K562 (cell line): ENCODE results near the gene ORMDL2. TPM values are rescaled to one million over a fixed set of nuclear protein-coding genes. Genes with fewer than 3 reads are reported as not detected.

ENCODE experiments used
- BACH1 ChIP-seq: fragments of 200-800 bp; sonication (Bioruptor generic); IDR thresholded peaks from 2 replicates; pipeline ENCODE4 v1.6.1; 2016; ENCODE audit warnings: missing genetic modification characterization, missing compliant biosample characterization
- ELF4 ChIP-seq: fragments of 450-650 bp; formaldehyde crosslinking; IDR thresholded peaks from 2 replicates; pipeline ENCODE4 v1.4.0; 2022; ENCODE audit warnings: missing genetic modification characterization
- FOSL1 ChIP-seq: fragments of 200-800 bp; sonication (Bioruptor generic); conservative IDR thresholded peaks from 2 replicates; pipeline ENCODE4 v1.6.1; 2016; ENCODE audit warnings: missing genetic modification characterization, missing compliant biosample characterization
- HEY1 ChIP-seq: fragments of 250-450 bp; sonication (Bioruptor Pico); IDR thresholded peaks from 2 replicates; pipeline ENCODE4 v1.5.0; 2020; ENCODE audit warnings: mild to moderate bottlenecking, moderate library complexity, borderline replicate concordance
- MIER1 ChIP-seq: fragments of 450-650 bp; IDR thresholded peaks from 2 replicates; pipeline ENCODE4 v1.6.1; 2016; ENCODE audit warnings: antibody characterized with exemption, mild to moderate bottlenecking, low read depth
- MYBL2 ChIP-seq, 2 experiments: fragments of 450-650 bp in 1 of 2; sonication (generic) in 1 of 2; formaldehyde crosslinking in 1 of 2; IDR thresholded peaks; 2 replicates each; pipeline versions ENCODE4 v1.6.1 to v1.8.1; 2017 to 2022; ENCODE audit warnings: borderline replicate concordance in 1 of 2, inconsistent platforms in 1 of 2, low read depth in 1 of 2, mild to moderate bottlenecking in 1 of 2, missing genetic modification reagents in 1 of 2, moderate library complexity in 1 of 2
- NR2C1 ChIP-seq, 2 experiments: fragments of 450-650 bp; IDR thresholded peaks; 2 replicates each; pipeline ENCODE4 v1.6.1; 2017; ENCODE audit warnings: mild to moderate bottlenecking in 2 of 2, antibody characterized with exemption in 1 of 2, inconsistent platforms in 1 of 2, missing compliant biosample characterization in 1 of 2, missing genetic modification characterization in 1 of 2
- RBM22 ChIP-seq: fragments of 200-400 bp; formaldehyde crosslinking; IDR thresholded peaks from 2 replicates; pipeline ENCODE4 v1.6.1; 2018; ENCODE audit warnings: low read length, low read depth; ENCODE audit not compliant: poor library complexity, severe bottlenecking
- SMARCC2 ChIP-seq: fragments of 450-650 bp; IDR thresholded peaks from 2 replicates; pipeline ENCODE4 v1.6.1; 2017; ENCODE audit warnings: antibody characterized with exemption, moderate library complexity, mild to moderate bottlenecking, low read depth
- SP1 ChIP-seq: sonication (generic); formaldehyde crosslinking; IDR thresholded peaks from 2 replicates; pipeline ENCODE4 v1.8.1; 2022; ENCODE audit warnings: mild to moderate bottlenecking, missing genetic modification reagents
- ZBTB1 ChIP-seq: sonication (generic); formaldehyde crosslinking; IDR thresholded peaks from 2 replicates; pipeline ENCODE4 v1.8.1; 2023; ENCODE audit warnings: missing genetic modification reagents, low read depth, mild to moderate bottlenecking, borderline replicate concordance
- ZKSCAN8 ChIP-seq: fragments of 200-800 bp; sonication (Bioruptor generic); IDR thresholded peaks from 2 replicates; pipeline ENCODE4 v1.6.1; 2016; ENCODE audit warnings: missing genetic modification characterization, missing compliant biosample characterization
- ZNF224 ChIP-seq: sonication (generic); formaldehyde crosslinking; IDR thresholded peaks from 2 replicates; pipeline ENCODE4 v1.8.0; 2022; ENCODE audit warnings: mild to moderate bottlenecking, missing genetic modification reagents
- polyA plus RNA-seq, 8 experiments: library from polyadenylated mRNA; depleted of rRNA in 4 of 8; stranded (reverse) in 5 of 8; unstranded in 3 of 8; fragments of >200 nt; fragmentation: Nextera tagmentation in 2 of 8; fragmentation: Illumina TruSeq in 1 of 8; extraction: Ambion mirVana in 2 of 8; extraction: Trizol in 1 of 8; gene quantifications; 2 replicates each; pipeline versions ENCODE4 v1.2.1 to v1.2.3, GENCODE V29; 2011 to 2014; ENCODE audit warnings: inconsistent platforms in 1 of 8, missing spikeins in 1 of 8
- total RNA-seq, 7 experiments: library from RNA; depleted of rRNA in 6 of 7; stranded (reverse); fragments of >200 nt in 6 of 7; fragmentation: Illumina TruSeq in 2 of 7; extraction: Trizol in 2 of 7; gene quantifications; 2 replicates each; pipeline versions ENCODE4 v1.2.1 to v1.2.3, GENCODE V29; 2011 to 2021; ENCODE audit warnings: low replicate concordance in 1 of 7
- TF ChIP-seq, protein P1 (sequence below): fragments of 200-800 bp; sonication (Bioruptor generic); IDR thresholded peaks from 2 replicates; pipeline ENCODE4 v1.6.1; 2017; ENCODE audit warnings: missing genetic modification characterization, missing compliant biosample characterization
- TF ChIP-seq, protein P2 (sequence below): sonication (generic); formaldehyde crosslinking; IDR thresholded peaks from 2 replicates; pipeline ENCODE4 v1.8.1; 2022; ENCODE audit warnings: missing genetic modification reagents
- TF ChIP-seq, protein P3 (sequence below): sonication (generic); formaldehyde crosslinking; IDR thresholded peaks from 2 replicates; pipeline ENCODE4 v1.8.0; 2022; ENCODE audit warnings: missing genetic modification reagents, mild to moderate bottlenecking, moderate library complexity, borderline replicate concordance
- TF ChIP-seq, protein P4 (sequence below), 2 experiments: fragments of 450-650 bp; IDR thresholded peaks; 2 replicates each; pipeline ENCODE4 v1.6.1; 2016
- TF ChIP-seq, protein P5 (sequence below): fragments of 450-650 bp; formaldehyde crosslinking; IDR thresholded peaks from 2 replicates; pipeline ENCODE4 v1.4.0; 2020; ENCODE audit warnings: mild to moderate bottlenecking, moderate library complexity

Gene ORMDL2
- total and polyA plus RNA-seq, 9 of the 15 experiments (the other 6 are each of a cell fraction or from before 2014, with no cell fraction given), result 9.9 to 113 (median 34.4) TPM

- TF ChIP-seq, protein P1, sequence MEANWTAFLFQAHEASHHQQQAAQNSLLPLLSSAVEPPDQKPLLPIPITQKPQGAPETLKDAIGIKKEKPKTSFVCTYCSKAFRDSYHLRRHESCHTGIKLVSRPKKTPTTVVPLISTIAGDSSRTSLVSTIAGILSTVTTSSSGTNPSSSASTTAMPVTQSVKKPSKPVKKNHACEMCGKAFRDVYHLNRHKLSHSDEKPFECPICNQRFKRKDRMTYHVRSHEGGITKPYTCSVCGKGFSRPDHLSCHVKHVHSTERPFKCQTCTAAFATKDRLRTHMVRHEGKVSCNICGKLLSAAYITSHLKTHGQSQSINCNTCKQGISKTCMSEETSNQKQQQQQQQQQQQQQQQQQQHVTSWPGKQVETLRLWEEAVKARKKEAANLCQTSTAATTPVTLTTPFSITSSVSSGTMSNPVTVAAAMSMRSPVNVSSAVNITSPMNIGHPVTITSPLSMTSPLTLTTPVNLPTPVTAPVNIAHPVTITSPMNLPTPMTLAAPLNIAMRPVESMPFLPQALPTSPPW, result peak; percentile 31
- TF ChIP-seq ZBTB1 (CRISPR knock-in tag) (no peak), RBM22 (no peak), ELF4 (CRISPR knock-in tag) (no peak), MYBL2 (IDR thresholded peaks at IDR 0.05; ENCODE audit: low read depth) (no peak), MYBL2 (CRISPR knock-in tag; IDR thresholded peaks at IDR 0.05; ENCODE audit: borderline replicate concordance) (no peak), BACH1 (tag) (0 out of 2 replicates have a peak, but pooled peaks have one; percentile 27), NR2C1 (IDR thresholded peaks at IDR 0.05) (no peak), NR2C1 (tag; IDR thresholded peaks at IDR 0.05) (peak; percentile 43; the same call in 1 of the 2 replicates), SMARCC2 (no peak), ZNF224 (CRISPR knock-in tag) (no peak), HEY1 (CRISPR knock-in tag) (no peak), SP1 (CRISPR knock-in tag) (0 out of 2 replicates have a peak, but pooled peaks have one; percentile 44), ZKSCAN8 (no peak), FOSL1 (tag) (peak; percentile 76), MIER1 (no peak)
- TF ChIP-seq, protein P2, sequence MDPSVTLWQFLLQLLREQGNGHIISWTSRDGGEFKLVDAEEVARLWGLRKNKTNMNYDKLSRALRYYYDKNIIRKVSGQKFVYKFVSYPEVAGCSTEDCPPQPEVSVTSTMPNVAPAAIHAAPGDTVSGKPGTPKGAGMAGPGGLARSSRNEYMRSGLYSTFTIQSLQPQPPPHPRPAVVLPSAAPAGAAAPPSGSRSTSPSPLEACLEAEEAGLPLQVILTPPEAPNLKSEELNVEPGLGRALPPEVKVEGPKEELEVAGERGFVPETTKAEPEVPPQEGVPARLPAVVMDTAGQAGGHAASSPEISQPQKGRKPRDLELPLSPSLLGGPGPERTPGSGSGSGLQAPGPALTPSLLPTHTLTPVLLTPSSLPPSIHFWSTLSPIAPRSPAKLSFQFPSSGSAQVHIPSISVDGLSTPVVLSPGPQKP, result no peak
- TF ChIP-seq, protein P3, sequence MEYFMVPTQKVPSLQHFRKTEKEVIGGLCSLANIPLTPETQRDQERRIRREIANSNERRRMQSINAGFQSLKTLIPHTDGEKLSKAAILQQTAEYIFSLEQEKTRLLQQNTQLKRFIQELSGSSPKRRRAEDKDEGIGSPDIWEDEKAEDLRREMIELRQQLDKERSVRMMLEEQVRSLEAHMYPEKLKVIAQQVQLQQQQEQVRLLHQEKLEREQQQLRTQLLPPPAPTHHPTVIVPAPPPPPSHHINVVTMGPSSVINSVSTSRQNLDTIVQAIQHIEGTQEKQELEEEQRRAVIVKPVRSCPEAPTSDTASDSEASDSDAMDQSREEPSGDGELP (CRISPR knock-in tag), result peak; percentile 84
- TF ChIP-seq, protein P4, sequence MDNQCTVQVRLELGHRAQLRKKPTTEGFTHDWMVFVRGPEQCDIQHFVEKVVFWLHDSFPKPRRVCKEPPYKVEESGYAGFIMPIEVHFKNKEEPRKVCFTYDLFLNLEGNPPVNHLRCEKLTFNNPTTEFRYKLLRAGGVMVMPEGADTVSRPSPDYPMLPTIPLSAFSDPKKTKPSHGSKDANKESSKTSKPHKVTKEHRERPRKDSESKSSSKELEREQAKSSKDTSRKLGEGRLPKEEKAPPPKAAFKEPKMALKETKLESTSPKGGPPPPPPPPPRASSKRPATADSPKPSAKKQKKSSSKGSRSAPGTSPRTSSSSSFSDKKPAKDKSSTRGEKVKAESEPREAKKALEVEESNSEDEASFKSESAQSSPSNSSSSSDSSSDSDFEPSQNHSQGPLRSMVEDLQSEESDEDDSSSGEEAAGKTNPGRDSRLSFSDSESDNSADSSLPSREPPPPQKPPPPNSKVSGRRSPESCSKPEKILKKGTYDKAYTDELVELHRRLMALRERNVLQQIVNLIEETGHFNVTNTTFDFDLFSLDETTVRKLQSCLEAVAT (IDR thresholded peaks at IDR 0.05), result no peak
- TF ChIP-seq, protein P5, sequence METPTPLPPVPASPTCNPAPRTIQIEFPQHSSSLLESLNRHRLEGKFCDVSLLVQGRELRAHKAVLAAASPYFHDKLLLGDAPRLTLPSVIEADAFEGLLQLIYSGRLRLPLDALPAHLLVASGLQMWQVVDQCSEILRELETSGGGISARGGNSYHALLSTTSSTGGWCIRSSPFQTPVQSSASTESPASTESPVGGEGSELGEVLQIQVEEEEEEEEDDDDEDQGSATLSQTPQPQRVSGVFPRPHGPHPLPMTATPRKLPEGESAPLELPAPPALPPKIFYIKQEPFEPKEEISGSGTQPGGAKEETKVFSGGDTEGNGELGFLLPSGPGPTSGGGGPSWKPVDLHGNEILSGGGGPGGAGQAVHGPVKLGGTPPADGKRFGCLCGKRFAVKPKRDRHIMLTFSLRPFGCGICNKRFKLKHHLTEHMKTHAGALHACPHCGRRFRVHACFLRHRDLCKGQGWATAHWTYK, result no peak
Observed at GRCh38 chr12:55847603-55848291, 29.9 kb downstream of the ORMDL2 start (continued).
